Panc1 (cell line): ENCODE measurements around the gene GPAM. TPM values are rescaled to one million over a fixed set of nuclear protein-coding genes. Genes with fewer than 3 reads are reported as not detected.

ENCODE experiments used
- ATAC-seq: fragments of 200-7000 bp; cut with Tn5 transposase; 2 replicates; pipeline ENCODE4 v1.9.1; 2020; ENCODE audit warnings: mild to moderate bottlenecking, moderate library complexity
- BruUV-seq: library from RNA; stranded (reverse); fragments of 400-500 nt; replicated peaks from 2 replicates; lab custom pipeline; 2021; lab: Mats Ljungman, UMichigan
- CTCF ChIA-PET: fragments of 300-600 bp; sonication (Branson Sonifier 250); formaldehyde crosslinking; loops from one replicate; lab custom pipeline; 2022; ENCODE audit warnings: antibody characterized with exemption; lab: Charles Lee
- POLR2A ChIA-PET: fragments of 300-600 bp; sonication (Branson Sonifier 250); formaldehyde crosslinking; loops from one replicate; lab custom pipeline; 2022; ENCODE audit warnings: antibody characterized with exemption; lab: Charles Lee
- DNase-seq: peaks from one replicate; pipeline ENCODE4 v3.0.0-alpha.2; 2010; ENCODE audit warnings: low read depth, low spot score
- H3K27ac ChIP-seq: 2 replicates; pipeline ENCODE4 v1.5.1; 2011; ENCODE audit warnings: mild to moderate bottlenecking, low read length, inconsistent platforms
- H3K27me3 ChIP-seq: fragments of 200-500 bp; sonication (Bioruptor generic); 2 replicates; pipeline ENCODE4 v1.6.0; 2014; ENCODE audit warnings: low read length, inconsistent platforms; ENCODE audit not compliant: control insufficient read depth, insufficient read depth
- H3K36me3 ChIP-seq: fragments of 200-500 bp; sonication (Bioruptor generic); 2 replicates; pipeline ENCODE4 v1.5.1; 2014; ENCODE audit warnings: inconsistent platforms, mild to moderate bottlenecking, low read length, moderate library complexity; ENCODE audit not compliant: control insufficient read depth, insufficient read depth
- H3K4me1 ChIP-seq: 2 replicates; pipeline ENCODE4 v1.5.1; 2011; ENCODE audit warnings: inconsistent platforms, mild to moderate bottlenecking, low read length, moderate library complexity; ENCODE audit not compliant: control insufficient read depth, insufficient read depth
- H3K4me3 ChIP-seq, 2 experiments: 2 replicates each; pipeline ENCODE4 v1.5.1; 2011 to 2012; ENCODE audit warnings: low read depth in 2 of 2, low read length in 2 of 2, mild to moderate bottlenecking in 2 of 2, inconsistent platforms in 1 of 2, moderate library complexity in 1 of 2
- H3K9me3 ChIP-seq: fragments of 200-500 bp; sonication (Bioruptor generic); 2 replicates; pipeline ENCODE4 v1.5.1; 2014; ENCODE audit warnings: low read depth, mild to moderate bottlenecking, inconsistent platforms, low read length, moderate library complexity; ENCODE audit not compliant: control insufficient read depth, insufficient read depth
- POLR2AphosphoS5 ChIP-seq: IDR thresholded peaks from 2 replicates; pipeline ENCODE4 v1.6.1; 2012; ENCODE audit warnings: mild to moderate bottlenecking, low read depth, low read length, moderate library complexity
- SIN3A ChIP-seq: IDR thresholded peaks from 2 replicates; pipeline ENCODE4 v1.6.1; 2012; ENCODE audit warnings: low read depth, mild to moderate bottlenecking, low read length, moderate library complexity, borderline replicate concordance; ENCODE audit not compliant: insufficient read depth
- TCF7L2 ChIP-seq: IDR thresholded peaks from 2 replicates; pipeline ENCODE4 v1.6.1; 2011; ENCODE audit warnings: mild to moderate bottlenecking, low read depth, low read length, inconsistent platforms
- in situ Hi-C: cut with HindIII; loops from 2 replicates; pipeline ENCODE4 v1.10.0; 2016; ENCODE audit warnings: low sequenced_read_pairs, low pct_unique_long_range_greater_than_20kb
- intact Hi-C: fragments of 100-400 bp; cut with micrococcal nuclease; formaldehyde crosslinking; loops from one replicate; pipeline ENCODE4 v1.10.0; 2022; ENCODE audit not compliant: unreplicated experiment
- total RNA-seq: library from RNA; stranded (reverse); gene quantifications from one replicate; pipeline ENCODE4 v1.2.1, GENCODE V29; 2021; ENCODE audit not compliant: unreplicated experiment
- TF ChIP-seq, protein P1 (sequence below), 2 experiments: IDR thresholded peaks; 2 replicates each; pipeline ENCODE4 v1.6.1; 2011 to 2012; ENCODE audit warnings: low read depth in 2 of 2, control low read depth in 1 of 2, low read length in 1 of 2, mild to moderate bottlenecking in 1 of 2, moderate library complexity in 1 of 2; ENCODE audit not compliant: insufficient read depth in 1 of 2
- TF ChIP-seq, protein P2 (sequence below): fragments of 450-650 bp; IDR thresholded peaks from 2 replicates; pipeline ENCODE4 v1.5.1; 2017; ENCODE audit warnings: mild to moderate bottlenecking

Gene GPAM
- total RNA-seq, 1 experiment from 2014 or later = 8.0 TPM

DNA sequence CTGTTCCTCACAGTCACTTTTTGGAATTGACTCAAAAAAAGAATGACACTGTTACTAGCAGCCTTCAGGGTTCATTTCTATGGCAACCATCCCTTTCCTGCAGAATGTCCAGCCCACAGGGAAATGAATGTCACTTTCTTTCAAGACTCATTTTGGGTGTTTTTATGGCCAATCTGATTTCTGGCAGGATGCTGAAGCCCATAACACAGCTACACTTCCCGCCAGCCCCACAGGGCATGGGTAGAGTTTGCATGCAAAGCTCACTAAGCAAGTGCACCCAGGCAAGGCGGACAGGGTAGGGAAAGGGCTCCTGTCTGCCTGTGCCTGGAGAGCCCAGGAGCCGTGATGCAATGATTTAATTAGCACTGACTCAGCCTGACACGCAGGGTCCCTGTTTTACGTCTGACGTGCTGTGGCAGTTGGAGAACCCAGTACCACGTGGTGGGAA, 26.1 kb upstream of the GPAM start:
- CTCF ChIA-PET = no interaction called here

DNA sequence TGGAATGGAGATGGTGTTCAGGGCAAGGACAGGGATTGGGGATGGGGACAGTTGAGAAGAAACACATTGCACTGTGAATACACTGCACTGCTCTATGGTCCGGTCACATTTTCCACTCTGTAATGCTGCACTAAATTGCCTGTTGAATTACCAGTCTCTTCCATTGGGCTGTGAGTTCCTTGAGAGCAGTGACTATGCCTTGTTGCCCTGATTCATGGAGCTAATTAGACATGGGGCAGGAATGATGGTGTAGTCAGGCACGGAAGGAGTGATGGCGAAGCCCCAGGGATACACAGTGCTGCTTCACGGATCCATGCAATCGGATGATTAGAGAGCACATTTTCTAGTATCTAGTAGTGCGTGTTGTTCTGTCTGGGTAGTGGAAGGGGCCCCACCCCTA, 25.4 kb upstream of the GPAM start:
- no peak for ATAC-seq
- intact Hi-C loops = no loop called here

More for the DNA sequence above, 26.1 kb upstream of the GPAM start:
- H3K36me3 ChIP-seq = no peaks in the 10 kb centered on the region
- no peak overlapping the region for H3K27ac ChIP-seq
- H3K27me3 ChIP-seq = peaks cover 23% of the 10 kb centered on the region
- H3K9me3 ChIP-seq = no peaks in the 10 kb centered on the region
- DNase-seq (no peak), ATAC-seq (no peak)
- intact Hi-C loops (no loop called here), in situ Hi-C loops (no loop called here)
- POLR2A ChIA-PET = no interaction called here
- H3K4me1 ChIP-seq = no peaks in the 10 kb centered on the region
- no TSS peak for BruUV-seq
- no peak for TF ChIP-seq SIN3A
- TF ChIP-seq, protein P1, sequence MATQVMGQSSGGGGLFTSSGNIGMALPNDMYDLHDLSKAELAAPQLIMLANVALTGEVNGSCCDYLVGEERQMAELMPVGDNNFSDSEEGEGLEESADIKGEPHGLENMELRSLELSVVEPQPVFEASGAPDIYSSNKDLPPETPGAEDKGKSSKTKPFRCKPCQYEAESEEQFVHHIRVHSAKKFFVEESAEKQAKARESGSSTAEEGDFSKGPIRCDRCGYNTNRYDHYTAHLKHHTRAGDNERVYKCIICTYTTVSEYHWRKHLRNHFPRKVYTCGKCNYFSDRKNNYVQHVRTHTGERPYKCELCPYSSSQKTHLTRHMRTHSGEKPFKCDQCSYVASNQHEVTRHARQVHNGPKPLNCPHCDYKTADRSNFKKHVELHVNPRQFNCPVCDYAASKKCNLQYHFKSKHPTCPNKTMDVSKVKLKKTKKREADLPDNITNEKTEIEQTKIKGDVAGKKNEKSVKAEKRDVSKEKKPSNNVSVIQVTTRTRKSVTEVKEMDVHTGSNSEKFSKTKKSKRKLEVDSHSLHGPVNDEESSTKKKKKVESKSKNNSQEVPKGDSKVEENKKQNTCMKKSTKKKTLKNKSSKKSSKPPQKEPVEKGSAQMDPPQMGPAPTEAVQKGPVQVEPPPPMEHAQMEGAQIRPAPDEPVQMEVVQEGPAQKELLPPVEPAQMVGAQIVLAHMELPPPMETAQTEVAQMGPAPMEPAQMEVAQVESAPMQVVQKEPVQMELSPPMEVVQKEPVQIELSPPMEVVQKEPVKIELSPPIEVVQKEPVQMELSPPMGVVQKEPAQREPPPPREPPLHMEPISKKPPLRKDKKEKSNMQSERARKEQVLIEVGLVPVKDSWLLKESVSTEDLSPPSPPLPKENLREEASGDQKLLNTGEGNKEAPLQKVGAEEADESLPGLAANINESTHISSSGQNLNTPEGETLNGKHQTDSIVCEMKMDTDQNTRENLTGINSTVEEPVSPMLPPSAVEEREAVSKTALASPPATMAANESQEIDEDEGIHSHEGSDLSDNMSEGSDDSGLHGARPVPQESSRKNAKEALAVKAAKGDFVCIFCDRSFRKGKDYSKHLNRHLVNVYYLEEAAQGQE (IDR thresholded peaks at IDR 0.05; ENCODE audit: insufficient read depth in 1 of 2, low read depth in 2 of 2, low read length in 1 of 2) = no peak
- TF ChIP-seq, protein P2, sequence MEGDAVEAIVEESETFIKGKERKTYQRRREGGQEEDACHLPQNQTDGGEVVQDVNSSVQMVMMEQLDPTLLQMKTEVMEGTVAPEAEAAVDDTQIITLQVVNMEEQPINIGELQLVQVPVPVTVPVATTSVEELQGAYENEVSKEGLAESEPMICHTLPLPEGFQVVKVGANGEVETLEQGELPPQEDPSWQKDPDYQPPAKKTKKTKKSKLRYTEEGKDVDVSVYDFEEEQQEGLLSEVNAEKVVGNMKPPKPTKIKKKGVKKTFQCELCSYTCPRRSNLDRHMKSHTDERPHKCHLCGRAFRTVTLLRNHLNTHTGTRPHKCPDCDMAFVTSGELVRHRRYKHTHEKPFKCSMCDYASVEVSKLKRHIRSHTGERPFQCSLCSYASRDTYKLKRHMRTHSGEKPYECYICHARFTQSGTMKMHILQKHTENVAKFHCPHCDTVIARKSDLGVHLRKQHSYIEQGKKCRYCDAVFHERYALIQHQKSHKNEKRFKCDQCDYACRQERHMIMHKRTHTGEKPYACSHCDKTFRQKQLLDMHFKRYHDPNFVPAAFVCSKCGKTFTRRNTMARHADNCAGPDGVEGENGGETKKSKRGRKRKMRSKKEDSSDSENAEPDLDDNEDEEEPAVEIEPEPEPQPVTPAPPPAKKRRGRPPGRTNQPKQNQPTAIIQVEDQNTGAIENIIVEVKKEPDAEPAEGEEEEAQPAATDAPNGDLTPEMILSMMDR = no peak
- TF ChIP-seq TCF7L2 = no peak
- TF ChIP-seq POLR2AphosphoS5 = no peak
- no peak overlapping the region for H3K4me3 ChIP-seq

More for the DNA sequence above, 25.4 kb upstream of the GPAM start:
- Histone ChIP-seq H3K27me3 (peaks cover 18% of the 10 kb centered on the region; the same call in 1 of the 2 replicates), H3K9me3 (no peaks in the 10 kb centered on the region), H3K4me1 (no peaks in the 10 kb centered on the region), H3K27ac (no peak overlapping the region), H3K36me3 (no peaks in the 10 kb centered on the region), H3K4me3 (no peak overlapping the region)
- DNase-seq = no peak
- ChIA-PET POLR2A (no interaction called here), CTCF (no interaction called here)
- in situ Hi-C loops = no loop called here
- TF ChIP-seq TCF7L2 (no peak), POLR2AphosphoS5 (no peak), SIN3A (no peak)
- TF ChIP-seq, protein P2 = no peak
- TF ChIP-seq, protein P1 (IDR thresholded peaks at IDR 0.05; ENCODE audit: insufficient read depth in 1 of 2, low read depth in 2 of 2, low read length in 1 of 2) = no peak
- BruUV-seq = no TSS peak
